Measurements from ENCODE around the gene AFAP1L2. TPM values are rescaled to one million over a fixed set of nuclear protein-coding genes. Genes with fewer than 3 reads are reported as not detected.

The AFAP1L2 gene
- total RNA-seq, 1 experiment from 2014 or later = 170 TPM

- TF ChIP-seq SIN3A (IDR thresholded peaks at IDR 0.05; ENCODE audit: borderline replicate concordance, insufficient read depth, low read depth, low read length) (no peak), POLR2AphosphoS5 (IDR thresholded peaks at IDR 0.05; ENCODE audit: low read depth, low read length) (no peak), TCF7L2 (IDR thresholded peaks at IDR 0.05; ENCODE audit: low read depth, low read length) (no peak), CTCF (IDR thresholded peaks at IDR 0.05) (no peak)
- TF ChIP-seq, protein P1, sequence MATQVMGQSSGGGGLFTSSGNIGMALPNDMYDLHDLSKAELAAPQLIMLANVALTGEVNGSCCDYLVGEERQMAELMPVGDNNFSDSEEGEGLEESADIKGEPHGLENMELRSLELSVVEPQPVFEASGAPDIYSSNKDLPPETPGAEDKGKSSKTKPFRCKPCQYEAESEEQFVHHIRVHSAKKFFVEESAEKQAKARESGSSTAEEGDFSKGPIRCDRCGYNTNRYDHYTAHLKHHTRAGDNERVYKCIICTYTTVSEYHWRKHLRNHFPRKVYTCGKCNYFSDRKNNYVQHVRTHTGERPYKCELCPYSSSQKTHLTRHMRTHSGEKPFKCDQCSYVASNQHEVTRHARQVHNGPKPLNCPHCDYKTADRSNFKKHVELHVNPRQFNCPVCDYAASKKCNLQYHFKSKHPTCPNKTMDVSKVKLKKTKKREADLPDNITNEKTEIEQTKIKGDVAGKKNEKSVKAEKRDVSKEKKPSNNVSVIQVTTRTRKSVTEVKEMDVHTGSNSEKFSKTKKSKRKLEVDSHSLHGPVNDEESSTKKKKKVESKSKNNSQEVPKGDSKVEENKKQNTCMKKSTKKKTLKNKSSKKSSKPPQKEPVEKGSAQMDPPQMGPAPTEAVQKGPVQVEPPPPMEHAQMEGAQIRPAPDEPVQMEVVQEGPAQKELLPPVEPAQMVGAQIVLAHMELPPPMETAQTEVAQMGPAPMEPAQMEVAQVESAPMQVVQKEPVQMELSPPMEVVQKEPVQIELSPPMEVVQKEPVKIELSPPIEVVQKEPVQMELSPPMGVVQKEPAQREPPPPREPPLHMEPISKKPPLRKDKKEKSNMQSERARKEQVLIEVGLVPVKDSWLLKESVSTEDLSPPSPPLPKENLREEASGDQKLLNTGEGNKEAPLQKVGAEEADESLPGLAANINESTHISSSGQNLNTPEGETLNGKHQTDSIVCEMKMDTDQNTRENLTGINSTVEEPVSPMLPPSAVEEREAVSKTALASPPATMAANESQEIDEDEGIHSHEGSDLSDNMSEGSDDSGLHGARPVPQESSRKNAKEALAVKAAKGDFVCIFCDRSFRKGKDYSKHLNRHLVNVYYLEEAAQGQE (IDR thresholded peaks at IDR 0.05; ENCODE audit: insufficient read depth in 1 of 2, low read depth in 2 of 2, low read length in 1 of 2) = no peak
- no peaks in the 10 kb centered on the region for H3K9me3 ChIP-seq (ENCODE audit: control insufficient read depth, insufficient read depth, low read depth, low read length)
- H3K4me1 ChIP-seq (ENCODE audit: control insufficient read depth, insufficient read depth, low read length) = no peaks in the 10 kb centered on the region
- no TSS peak for BruUV-seq (replicated peaks)
- intact Hi-C loops (cut with micrococcal nuclease; ENCODE audit: unreplicated experiment) (no loop called here), in situ Hi-C loops (cut with HindIII; ENCODE audit: low pct_unique_long_range_greater_than_20kb, low sequenced_read_pairs) (no loop called here)
- CTCF ChIA-PET = no interaction called here
- POLR2A ChIA-PET = no interaction called here
- no peak overlapping the region for H3K27ac ChIP-seq (ENCODE audit: low read length)
- DNase-seq (ENCODE audit: low read depth, low spot score) (no peak), ATAC-seq (no peak; the same call in 1 of the 2 replicates)
- no peak overlapping the region for H3K4me3 ChIP-seq (ENCODE audit: low read depth in 2 of 2, low read length in 2 of 2)
- no peaks in the 10 kb centered on the region for H3K27me3 ChIP-seq (ENCODE audit: control insufficient read depth, insufficient read depth, low read length)
- H3K36me3 ChIP-seq (ENCODE audit: control insufficient read depth, insufficient read depth, low read length) = no peaks in the 10 kb centered on the region
These were observed 125.5 kb downstream of the AFAP1L2 start for GRCh38 chr10:114278884-114279191.

DNA sequence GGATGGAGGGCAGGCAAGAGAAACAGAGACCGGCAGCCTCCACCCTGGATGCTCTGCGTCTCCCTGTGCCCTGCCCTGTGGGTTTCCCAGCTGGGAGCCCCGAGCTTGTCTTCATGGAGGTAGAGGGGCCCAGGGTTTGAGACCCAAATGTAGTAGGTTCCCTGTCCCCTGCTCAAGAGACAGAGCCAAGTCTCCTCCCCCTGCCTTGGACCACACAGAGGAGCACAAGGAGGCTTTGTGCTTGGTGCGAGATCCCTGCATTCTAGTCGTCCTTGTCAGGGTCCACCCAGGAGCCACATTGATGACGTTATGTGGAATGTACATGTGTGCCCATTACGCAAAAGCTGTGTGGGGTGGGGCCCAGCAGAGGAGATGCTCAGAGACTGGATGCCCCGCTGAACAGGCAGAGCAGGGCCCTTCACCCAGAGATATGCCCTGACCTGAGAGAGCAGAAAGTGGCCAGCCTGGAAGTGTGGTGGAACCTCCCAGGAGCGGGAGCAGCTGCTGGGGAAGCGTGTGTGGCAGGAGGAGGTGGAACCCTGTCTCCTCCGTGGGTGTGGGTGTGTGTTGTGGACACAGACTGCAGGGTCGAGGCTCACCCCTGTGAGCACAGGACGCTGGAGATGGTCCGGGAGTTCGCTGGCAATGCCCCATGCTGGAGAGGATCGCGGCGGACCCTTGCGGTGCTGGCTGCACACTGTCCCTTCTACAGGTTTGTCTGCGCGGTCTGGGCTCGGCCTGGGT lies 126.0 kb downstream of the AFAP1L2 start:
- no peaks in the 10 kb centered on the region for H3K4me1 ChIP-seq (ENCODE audit: control insufficient read depth, insufficient read depth, low read length)
- peak; percentile 26; the same call in 1 of the 2 replicates for ATAC-seq
- intact Hi-C loops (cut with micrococcal nuclease; ENCODE audit: unreplicated experiment) (no loop called here), in situ Hi-C loops (cut with HindIII; ENCODE audit: low pct_unique_long_range_greater_than_20kb, low sequenced_read_pairs) (no loop called here)
- H3K9me3 ChIP-seq (ENCODE audit: control insufficient read depth, insufficient read depth, low read depth, low read length) = no peaks in the 10 kb centered on the region
- no peaks in the 10 kb centered on the region for H3K27me3 ChIP-seq (ENCODE audit: control insufficient read depth, insufficient read depth, low read length)
- ChIA-PET POLR2A (interaction anchor here (0.6 kb wide), 1 partner anchor 852 kb away, joined by 3 read pairs; no protein-coding TSS in a partner anchor), CTCF (interaction anchor here (0.7 kb wide), 1 partner anchor 479 kb away, joined by 3 read pairs; no protein-coding TSS in a partner anchor)
- H3K27ac ChIP-seq (ENCODE audit: low read length) = no peak overlapping the region
- H3K36me3 ChIP-seq (ENCODE audit: control insufficient read depth, insufficient read depth, low read length) = no peaks in the 10 kb centered on the region
- BruUV-seq (replicated peaks) = no TSS peak
- H3K4me3 ChIP-seq (ENCODE audit: low read depth in 2 of 2, low read length in 2 of 2) = no peak overlapping the region
- no peak for TF ChIP-seq POLR2AphosphoS5 (IDR thresholded peaks at IDR 0.05; ENCODE audit: low read depth, low read length)
- TF ChIP-seq, protein P1 (IDR thresholded peaks at IDR 0.05; ENCODE audit: insufficient read depth in 1 of 2, low read depth in 2 of 2, low read length in 1 of 2) = no peak
- TF ChIP-seq TCF7L2 (IDR thresholded peaks at IDR 0.05; ENCODE audit: low read depth, low read length) = no peak
- TF ChIP-seq SIN3A (IDR thresholded peaks at IDR 0.05; ENCODE audit: borderline replicate concordance, insufficient read depth, low read depth, low read length) = no peak
- TF ChIP-seq CTCF (IDR thresholded peaks at IDR 0.05) = no peak
- no peak for DNase-seq (ENCODE audit: low read depth, low spot score)

Data from Panc1 (cell line).